NCI-H524 treated with DMSO at 0.1 percent for 48 hours (cell line): Measurements from ENCODE around the gene ALOXE3.

Experiments
- DNase-seq: peaks from one replicate; lab custom pipeline; 2025; lab: John Stamatoyannopoulos, UW

The ALOXE3 gene

DNA sequence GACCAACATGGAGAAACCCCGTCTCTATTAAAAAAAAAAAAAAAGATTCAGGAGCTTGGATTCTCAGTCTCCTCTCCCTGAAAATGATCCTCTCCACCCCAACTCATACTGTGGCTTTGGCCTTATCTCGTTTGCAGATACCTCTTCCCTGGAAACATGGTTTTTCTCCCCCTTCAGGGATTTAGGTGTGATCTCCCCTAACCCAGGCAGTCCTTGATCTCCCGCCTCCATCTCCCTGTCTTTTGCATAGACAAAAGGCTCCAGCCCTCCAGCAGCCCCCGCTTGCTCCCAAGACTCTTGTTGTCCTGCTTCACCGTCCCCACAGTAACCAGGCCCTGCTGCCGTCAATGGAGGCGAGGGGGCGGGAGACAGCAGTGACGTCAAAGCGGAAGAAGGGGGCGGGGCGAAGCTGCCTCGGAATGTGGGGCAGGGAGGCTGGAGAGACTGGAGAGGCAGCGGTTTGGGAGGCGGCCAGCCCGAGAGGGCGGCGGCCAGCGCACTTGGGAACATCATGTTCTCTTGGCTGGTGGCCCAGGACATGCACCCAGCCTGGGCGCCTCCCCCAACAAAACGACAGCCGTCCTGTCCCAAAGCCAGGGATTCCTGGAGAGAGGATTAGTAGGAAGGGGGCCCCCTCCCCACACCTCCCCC lies 35.8 kb upstream of the ALOXE3 start:
- DNase-seq = peak; percentile 42

- DNase-seq = no peak
These were observed 35.2 kb upstream of the ALOXE3 start for GRCh38 chr17:8153525-8153956.

DNA sequence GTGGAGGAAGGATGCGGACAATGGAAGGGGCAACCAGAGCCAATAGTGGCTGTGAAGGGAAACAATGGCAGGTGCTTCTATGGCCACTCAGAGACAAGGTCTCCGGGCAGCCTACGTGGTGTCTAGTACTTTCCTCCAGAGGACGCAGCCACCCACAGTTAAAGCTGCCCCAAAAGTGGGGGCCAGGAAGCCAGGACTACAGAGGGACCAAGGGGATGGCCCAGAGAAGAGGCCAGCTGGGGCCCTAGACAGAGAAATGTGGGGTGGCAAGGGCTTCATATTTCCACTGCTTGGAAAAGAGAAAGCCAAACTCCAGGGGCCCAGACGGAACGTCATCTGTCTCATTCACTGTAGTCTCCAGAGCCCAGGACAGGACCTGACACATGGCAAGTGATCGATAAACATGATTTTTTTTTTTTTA lies 34.7 kb upstream of the ALOXE3 start:
- DNase-seq = no peak

DNA sequence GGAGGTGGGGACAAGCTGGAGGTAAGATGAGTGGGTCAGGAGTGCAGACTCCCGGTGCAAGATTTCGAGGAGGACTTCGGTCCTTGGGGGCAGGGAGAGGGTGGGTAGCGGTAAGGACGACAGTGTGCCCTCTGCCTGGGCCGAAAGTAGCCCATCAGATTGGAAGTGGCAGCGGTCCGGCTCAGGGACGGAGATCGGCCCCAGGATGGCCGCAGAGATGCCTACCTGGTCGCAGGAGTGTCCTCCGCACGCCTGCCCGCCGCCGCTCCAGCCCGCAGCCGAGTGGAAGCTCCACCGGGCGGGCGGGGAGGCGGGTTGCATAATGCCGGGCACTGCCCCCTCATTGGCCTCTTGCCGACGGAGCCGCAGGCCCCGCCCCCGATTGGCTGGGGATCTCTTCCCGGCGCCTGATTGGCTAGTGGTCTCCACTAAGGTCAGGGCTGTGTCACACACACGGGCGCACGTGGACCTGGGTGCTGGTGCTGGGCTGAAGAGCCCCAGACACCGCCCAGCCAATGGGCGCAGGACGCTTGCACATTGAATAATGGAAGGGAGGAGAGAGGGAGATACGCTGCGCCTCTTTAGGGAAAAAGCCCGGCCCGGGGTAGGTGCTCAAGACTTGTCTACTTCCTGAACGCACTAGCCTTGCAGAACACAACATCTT lies 33.9 kb upstream of the ALOXE3 start, which contains the start of gene PER1:
PER1 (minus strand) TSS at position 293 of the 664 bp plus-strand sequence. CDS start 1,698 bp downstream, outside the sequence.
- DNase-seq = no peak

DNA sequence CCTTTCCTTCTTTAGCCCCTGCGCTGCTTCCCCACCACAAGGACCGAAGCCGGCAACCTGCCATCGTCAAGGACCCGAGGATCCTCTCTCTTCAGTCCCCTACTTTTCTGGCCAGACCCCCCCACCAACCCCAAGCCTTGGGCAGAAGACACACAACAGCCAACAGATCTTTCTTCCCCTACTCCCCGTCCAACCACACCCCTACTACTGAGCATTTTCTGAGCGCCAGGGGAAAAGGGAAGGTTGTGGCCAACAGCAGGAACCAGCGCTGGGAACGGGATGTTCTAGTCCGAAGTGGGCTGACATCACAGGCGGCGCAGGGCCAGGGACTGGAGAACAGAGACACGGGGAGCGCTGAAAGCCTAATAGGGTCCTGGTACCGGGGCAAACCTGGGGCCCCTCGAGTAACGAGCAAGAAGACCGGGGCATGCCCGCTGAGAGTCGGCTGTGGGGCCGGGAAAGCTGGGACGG lies 33.4 kb upstream of the ALOXE3 start:
- no peak for DNase-seq

DNA sequence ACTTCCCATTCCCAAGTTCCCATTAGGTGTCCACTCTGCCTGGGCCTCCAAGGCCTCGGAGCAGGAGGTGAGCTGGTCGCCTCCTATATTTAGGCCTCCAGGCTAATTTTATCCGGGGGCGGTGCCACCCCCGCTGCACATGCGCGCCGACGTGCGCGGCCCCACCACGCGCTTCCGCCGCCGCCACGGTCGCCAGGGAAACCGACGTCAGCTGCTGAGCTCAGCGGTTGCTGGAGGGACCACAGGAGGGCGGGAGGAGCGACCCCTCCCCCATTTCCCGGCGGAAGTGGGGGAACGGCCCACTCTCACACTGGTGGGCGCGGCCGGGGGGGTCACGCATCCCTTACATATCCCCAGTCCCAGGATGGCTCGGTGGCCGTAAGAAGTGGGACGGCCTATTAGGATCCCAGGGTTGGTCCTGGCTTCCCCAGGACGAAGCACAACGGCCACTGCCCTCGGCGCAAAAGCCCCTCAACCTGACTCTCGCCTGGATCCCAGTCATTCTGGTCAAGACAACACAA lies 32.9 kb upstream of the ALOXE3 start:
- no peak for DNase-seq

DNA sequence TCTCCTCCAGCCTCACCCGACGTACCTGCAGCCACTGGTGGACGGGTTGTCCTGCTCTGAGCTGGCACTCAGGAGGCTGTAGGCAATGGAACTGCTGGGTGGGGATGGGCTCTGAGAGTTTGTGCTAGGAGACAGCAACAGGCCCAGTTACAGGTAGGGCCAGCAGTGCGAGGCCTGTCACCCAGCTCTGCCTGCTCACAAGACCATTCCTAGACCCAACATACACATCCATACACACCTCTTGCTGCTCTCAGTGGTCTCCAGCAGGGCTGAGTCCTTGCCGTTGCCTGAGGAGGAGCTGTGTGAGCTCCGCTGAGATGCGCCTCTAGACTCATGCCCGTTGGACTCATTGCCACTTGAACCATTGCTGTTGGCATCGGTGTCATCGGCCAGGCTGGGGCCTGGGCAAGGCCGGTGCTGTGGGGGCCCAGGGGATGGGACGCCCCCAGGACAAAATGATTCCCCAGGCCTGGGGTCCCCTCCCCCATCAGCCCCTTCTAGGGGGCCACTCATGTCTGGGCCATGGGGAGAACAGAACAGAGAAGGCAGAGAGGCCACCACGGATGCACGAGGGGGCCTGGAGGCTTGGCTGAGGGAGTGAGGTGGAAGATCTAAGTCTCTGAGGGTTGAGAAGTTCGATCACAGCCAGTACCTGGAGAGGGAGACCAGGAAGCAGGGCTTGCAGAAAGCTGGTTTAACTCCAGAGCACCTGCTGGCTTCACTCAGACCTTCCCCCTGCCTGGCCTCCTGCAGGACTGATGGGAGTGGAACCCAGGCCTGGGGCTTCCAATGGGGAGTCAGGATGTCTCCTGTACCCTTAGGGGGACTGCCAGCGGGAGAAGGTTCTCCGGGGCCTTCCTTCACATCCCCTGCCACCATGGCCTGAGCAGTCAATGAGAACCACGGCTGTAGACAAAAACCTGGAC lies 32.1 kb upstream of the ALOXE3 start:
- DNase-seq = no peak

DNA sequence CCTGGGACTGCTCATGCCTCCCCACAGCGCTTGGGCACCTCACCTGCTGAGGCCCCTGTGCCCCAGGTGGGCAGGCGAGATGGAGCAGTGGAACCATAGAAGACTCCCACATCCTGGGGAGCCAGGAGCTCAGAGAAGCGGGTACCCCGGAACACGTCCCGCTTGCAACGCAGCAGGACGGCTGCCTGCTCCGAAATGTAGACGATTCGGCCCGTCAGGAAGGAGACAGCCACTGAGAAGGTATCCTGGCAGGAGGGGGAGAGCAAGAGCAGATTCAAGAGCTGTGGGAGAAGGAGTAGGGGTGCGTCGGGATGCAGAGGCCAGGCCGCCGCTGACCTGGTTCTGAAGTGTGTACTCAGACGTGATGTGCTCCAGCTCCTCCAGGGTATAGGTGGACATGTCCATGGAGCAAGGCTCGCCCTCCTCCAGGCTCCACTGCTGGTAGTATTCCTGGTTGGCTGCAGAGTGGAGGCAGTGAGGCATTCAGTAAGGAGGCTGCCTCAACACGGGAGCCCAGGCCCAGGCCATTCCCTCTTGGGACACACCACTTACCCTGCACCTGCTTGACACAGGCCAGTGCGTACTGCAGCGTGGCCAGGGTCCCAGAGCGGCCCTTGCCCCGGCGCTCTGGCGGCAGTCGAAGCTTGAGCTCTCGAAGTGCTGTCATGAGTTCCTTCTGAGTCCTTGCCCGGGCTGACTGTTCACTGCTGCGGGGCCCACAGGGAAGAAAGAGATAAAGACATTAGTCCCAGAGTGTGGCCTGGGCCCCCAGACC lies 31.3 kb upstream of the ALOXE3 start:
- no peak for DNase-seq

GRCh38 chr17:8148560-8148959 lies 30.2 kb upstream of the ALOXE3 start:
- no peak for DNase-seq

GRCh38 chr17:8147805-8148404 lies 29.6 kb upstream of the ALOXE3 start:
- no peak for DNase-seq

DNA sequence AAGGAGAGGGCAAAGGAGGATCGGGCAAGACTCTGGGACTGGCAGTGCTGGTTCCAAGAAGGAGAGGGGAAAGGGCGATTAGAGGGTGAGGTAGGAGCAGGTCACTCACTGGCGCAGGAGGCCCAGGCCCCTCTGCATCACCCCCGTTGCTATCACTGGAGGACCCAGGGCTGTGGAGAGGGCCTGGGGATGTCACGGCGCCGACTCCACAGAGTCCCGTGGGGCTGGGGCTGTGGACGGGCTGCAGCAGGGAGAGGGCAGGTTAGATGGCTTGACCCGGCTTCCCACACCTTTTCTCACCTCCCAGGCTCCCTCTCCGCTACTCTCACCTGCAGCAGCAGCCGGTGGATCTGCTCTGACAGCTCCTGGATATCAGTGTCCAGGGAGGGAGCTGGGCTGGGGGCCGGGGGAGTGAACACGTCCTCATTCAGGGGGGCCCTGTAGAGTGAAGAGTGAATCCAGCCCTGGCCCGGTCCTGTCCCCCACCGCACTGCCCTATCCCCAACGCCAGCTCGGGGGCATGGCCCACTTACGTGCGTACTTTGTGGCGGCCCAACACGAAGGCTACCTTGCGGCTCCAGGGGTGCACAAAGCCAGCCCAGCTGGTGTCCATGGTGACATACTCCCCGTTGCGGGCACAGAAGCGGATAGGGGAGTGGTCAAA lies 29.0 kb upstream of the ALOXE3 start:
- DNase-seq = no peak

DNA sequence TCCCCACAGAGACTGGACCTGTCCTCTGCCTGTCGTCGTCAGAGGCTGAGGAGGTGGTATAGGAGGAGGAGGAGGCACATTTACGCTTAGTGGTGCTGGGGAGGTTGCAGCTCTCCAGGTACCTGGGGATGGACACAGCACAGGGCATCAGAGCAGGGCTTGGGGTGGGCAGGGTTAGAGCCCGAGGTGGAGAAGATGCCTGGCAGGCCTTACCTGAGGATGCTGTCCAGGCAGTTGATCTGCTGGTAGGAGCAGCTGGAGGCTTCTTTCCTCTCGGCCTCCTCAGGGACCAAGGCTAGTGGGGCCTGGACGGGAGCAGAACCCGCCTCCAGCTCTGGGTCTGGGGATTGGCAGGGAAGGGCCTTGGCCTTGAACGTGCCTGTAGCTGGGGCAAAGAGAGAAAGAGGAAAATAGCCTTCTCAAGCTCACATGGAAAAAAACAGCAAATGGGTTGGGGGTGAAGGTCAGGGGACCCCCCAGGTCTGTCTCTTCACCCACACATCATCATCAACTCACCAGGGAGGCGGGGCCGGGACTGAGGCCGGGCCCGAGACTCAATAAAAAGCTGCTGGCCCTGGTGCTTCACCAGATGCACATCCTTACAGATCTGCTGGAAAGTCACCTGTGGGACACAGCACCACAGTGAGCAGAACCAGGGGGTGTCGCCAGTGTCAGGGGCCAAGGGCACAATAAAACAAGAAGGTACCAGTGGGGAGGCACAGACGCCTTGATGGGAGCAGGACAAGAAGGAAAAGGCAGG lies 28.2 kb upstream of the ALOXE3 start:
- DNase-seq = no peak

DNA sequence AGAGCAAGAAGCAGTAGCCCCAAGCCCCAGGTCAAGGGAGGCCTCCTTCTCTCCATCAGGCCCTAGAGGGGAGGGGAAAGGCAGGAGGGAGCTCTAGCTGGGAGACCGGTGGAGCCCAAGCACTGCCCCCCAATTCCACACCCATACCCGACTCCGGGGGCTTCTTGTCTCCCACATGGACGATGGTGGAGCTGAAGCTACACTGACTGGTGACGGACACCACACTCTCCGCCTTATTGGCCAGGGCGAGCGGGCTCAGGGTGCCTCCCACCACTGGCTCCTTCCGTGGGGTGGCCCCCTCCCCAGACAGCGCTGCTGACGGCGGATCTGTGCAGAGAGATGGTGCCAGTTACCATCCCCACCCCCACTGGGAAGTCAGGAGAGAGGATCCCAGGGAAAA lies 27.5 kb upstream of the ALOXE3 start:
- DNase-seq = no peak

DNA sequence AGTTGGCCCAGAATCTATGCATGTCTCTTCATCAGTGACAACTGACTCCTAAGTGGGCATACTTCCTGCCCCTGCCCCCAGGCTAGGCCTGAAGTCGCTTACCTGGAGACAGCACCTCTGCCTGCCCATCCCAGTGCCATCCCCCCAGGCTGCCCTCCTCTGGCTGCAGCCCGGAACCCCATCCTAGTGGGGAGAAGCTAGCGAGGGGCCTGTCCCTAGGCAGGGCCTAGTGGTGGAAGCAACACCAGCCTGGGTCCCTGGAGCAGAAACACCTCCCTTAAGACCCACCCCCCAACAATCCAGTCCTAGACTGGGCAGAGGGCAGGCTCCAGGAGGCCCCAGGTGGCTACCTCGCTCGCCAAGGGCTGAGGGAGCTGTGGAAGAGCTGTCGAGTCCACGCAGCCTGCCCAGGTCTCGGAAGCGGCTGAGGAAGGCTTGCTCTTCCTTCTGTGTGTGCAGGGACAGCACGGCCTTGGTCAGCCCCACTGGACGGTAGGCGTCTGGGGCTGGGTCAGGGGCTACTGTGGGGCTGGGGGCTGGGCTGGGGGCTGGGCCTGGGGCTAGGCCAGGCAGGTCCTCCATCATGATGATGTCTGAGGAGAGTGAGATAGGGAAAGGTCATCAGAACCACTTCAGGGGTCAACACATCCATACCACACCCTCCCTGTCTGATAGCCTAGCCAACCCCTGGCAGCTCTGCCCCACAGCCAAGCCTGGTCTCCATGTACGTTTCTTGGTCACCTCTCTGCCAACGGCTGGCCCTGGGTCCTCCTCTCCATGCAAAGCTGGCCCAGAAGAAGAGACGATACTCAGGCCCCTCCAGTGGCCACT lies 26.3 kb upstream of the ALOXE3 start:
- no peak for DNase-seq

- DNase-seq = no peak
These were observed 25.5 kb upstream of the ALOXE3 start for GRCh38 chr17:8143581-8144400.

- no peak for DNase-seq
These were observed 24.7 kb upstream of the ALOXE3 start for GRCh38 chr17:8142887-8143580.

GRCh38 chr17:8142158-8142886 lies 24.0 kb upstream of the ALOXE3 start:
- DNase-seq = no peak
